GM12874 (cell line): ENCODE measurements around the gene FGG.

ENCODE experiments used
- CTCF ChIP-seq: IDR thresholded peaks from 2 replicates; pipeline ENCODE4 v1.5.1; 2011; ENCODE audit warnings: low read depth, mild to moderate bottlenecking, control low read depth, low read length, moderate library complexity; ENCODE audit not compliant: insufficient read depth

The FGG gene

GRCh38 chr4:154583677-154584076, 28.8 kb downstream of the FGG start:
- no peak for TF ChIP-seq CTCF

- TF ChIP-seq CTCF = no peak
Measured at GRCh38 chr4:154583230-154583629, 29.2 kb downstream of the FGG start.

GRCh38 chr4:154582723-154583122, 29.7 kb downstream of the FGG start:
- TF ChIP-seq CTCF = no peak

- no peak for TF ChIP-seq CTCF
Measured at GRCh38 chr4:154579927-154580326, 32.5 kb downstream of the FGG start.

- no peak for TF ChIP-seq CTCF
Measured at GRCh38 chr4:154578919-154579318, 33.5 kb downstream of the FGG start.

GRCh38 chr4:154577324-154577723, 35.1 kb downstream of the FGG start:
- TF ChIP-seq CTCF = no peak

GRCh38 chr4:154574311-154574710, 38.1 kb downstream of the FGG start:
- no peak for TF ChIP-seq CTCF
